Endometrium (tissue), 2 donors: ENCODE measurements around the gene CD300LG.

ENCODE experiments used
- FAIRE-seq: peaks from 2 replicates; lab custom pipeline; 2012; peaks lifted over from hg19 to GRCh38; lab: Jason Lieb, UNC
- donor health status: control.
- donor health status: control.

The CD300LG gene

DNA sequence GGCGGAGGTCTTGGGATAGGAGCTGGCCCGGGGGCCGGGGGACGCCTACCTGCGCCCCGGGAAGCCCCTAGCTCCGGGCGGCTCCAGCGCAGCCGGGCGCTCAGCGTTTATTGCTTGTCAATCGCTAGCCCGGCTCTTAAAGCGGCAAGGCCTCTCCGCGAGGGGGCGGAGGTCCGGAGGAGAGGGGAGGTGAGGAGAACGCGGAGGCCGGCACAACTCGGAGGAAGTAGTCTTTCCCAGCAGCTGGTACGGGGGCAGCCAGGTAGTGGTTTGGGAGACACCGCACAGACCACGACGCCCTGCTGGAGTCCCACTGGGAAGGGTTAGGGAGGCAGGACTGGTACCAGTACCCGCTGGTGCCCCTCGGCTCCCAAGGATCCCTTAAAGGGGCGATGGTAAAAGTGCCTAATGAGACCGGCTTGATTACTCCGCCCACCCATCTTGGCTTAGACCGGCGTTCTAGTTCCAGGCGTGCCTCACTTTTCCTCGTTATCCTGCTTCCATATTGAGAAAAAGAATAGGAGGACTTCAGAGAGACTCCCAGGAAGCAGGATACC lies 60.5 kb downstream of the CD300LG start, which contains the start of gene MPP2:
Gene MPP2, minus strand, starts transcription at position 112 of the 557 bp plus-strand sequence. CDS start 3,076 bp downstream, outside the sequence.
- no peak for FAIRE-seq

DNA sequence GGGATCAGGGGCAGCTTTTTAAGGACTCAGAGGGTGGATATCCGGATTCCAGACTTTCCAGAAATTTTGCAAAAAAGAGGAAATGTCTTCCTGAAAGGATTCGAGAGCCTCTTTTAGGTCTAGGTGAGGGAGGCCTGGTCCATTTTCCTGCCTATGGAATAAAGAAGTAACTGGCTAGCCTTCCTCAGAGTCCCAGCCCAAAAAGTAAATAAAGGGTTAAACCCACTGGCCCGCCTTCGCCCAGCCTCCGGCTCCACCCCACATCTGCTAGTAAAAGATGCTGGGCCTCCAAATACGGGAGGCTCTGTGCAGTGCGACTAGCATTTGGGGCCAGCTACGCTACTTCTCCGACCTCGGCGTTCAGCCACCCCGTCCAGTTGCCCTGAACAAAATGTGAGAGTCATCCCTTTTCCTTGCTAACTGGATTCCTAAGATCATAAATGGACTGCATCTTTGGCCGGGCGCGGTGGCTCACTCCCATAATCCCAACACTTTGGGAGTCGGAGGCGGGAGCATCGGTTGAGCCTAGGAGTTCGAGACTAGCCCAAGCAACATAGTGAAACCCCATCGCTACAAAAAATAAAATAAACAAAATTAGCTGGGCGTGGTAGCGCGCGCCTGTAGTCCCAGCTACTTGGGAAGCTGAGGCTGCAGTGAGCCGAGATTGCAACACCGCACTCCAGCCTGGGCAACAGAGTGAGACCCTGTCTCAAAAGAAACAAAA lies 61.2 kb downstream of the CD300LG start:
- FAIRE-seq = no peak

DNA sequence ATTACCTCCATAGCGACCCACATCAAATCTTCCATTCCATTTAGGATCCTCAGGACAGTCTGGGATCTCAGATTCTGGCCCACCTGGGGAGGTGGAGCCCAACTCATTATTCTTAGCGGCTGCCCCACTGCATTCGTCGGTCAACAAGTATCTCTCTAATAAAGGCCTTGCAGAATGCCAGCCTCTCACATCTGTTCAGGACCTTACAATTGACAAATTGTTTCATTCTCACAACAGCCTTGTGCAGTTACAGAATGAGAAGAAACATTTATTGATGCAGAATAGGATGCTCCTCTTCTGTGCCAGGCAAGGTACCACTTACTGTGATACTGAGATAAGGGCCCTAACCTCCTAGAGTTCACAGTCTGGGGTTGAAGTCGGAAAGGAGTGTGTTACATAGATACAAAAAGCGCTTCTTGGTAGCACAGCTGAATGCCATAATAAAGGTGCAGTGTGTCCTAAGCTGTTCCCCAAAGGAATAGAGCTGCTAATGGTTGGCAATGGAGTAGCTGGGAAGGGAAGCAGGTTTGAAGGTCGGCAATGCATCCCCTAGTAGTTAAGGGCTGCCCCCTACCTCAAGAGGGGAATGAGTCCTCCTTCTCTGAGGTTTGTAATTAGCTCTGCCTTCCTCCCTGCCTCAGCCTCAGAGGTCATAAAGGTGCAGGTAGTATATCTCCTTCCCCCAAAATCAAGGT lies 62.7 kb downstream of the CD300LG start:
- no peak for FAIRE-seq

DNA sequence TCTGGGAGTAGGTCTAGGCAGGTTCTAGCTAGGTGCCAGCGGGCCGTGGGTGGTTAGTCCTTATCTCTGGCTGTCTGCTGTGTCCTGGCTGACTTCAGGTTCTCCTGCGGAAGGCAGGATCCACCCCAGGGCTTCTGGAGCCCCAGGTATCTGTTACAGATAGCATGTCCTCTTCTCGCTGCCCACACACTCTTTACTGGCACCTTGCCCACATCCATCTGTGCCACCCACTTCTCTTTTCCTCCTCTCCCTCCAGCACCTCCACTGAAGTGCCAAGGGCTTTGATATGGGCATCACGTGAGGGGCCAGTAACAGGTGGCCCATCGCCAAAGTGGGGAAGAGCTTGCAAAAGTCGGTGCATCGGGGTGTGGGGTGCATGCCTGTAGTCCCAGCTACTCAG lies 64.9 kb downstream of the CD300LG start:
- no peak for FAIRE-seq

DNA sequence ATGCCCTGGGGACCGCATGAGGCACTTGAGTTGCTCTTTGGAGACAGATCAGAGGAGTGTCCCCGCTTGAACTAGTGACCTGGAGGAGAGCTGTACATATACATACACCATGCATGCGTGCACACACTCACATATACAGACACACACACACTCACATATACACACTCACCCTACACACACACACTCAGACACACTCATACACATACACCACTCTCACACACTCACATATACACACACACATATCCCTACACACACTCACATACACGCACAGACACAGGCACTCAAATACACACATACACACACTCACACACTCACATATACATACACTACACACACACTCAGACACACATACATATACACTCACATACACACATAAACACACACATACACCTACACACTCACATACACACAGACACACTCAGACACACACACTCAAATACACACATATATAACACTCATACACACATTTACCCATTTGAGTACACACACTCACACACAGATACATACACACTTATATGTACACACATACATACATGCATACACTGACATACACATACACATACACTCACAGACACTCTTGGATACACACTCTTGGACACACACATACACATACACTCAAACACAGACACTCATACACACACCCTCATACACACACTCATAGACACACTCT lies 65.8 kb downstream of the CD300LG start:
- FAIRE-seq = no peak
